NAMALWA (cell line): ENCODE data around the gene MYH3.
"Not testable (repeated sequence)": the region's sequence is repeated elsewhere in the genome, so short reads cannot be mapped to it uniquely, and the experiment has no call there.

Experiments used
- DNase-seq: peaks from one replicate; pipeline ENCODE4 v3.0.0-alpha.2; 2015; ENCODE audit warnings: low spot score

MYH3 gene

DNA sequence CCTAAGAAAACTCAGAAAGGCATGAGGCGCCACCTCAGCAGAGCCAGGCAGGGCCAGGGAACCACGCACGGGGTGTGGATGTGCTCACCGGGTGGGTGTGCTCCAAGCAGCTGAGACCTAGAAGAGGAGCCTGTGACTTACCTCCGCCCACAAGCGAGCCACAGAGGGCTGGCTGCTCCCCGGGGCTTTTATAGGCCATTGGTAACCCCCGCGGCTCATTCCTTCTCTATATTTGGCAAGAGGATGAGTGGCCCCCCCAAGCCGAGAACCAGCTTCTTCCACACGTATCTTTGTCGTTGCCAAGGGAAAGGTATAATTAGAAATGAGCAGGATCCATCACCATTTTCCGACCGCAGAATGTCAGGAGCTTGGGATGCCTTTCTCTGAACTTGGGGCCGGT lies at the start of gene MYH3:
TSS of gene MYH3 (minus strand) at position 162 of the 400 bp plus-strand sequence. CDS start 2,245 bp downstream, outside the sequence.
- DNase-seq = no peak

DNA sequence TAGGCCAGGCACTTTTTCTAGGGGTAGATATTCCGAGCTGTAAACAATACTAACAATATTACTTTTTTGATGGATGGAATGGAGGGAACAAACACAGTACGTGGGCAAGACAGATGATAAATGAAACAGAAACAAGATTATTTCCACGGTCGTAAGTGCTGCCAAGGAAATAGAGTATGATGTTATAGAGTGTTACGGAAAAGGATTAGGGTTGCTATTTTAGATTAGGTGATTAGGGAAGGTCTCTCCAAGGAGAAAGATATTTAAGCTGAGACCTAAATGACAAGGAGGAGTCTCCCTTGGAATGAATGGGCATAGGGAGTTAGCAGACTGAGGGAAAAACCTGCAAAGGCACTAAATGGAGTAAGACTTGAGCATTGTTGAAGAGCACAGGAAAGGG lies 48.6 kb upstream of the MYH3 start:
- DNase-seq = no peak

DNA sequence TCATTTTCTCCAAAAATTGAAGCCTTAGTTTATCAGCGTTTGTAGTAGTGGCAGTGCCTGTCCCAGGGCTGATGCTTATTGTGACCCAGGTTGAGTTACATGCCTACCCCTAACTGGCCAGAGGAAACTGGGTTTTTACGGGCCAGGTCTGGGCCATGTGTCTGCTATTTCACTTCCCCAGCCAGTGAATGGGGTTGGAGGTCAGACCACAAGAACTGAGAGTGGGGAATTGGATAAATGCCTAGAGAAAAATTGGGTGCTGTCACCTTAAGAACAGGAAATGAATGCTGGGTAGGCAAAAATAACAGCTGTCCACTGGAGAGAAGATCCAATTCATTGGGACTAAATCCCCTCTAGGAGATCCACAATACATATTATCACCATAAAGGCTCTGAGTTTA lies 45.5 kb upstream of the MYH3 start:
- DNase-seq = no peak

DNA sequence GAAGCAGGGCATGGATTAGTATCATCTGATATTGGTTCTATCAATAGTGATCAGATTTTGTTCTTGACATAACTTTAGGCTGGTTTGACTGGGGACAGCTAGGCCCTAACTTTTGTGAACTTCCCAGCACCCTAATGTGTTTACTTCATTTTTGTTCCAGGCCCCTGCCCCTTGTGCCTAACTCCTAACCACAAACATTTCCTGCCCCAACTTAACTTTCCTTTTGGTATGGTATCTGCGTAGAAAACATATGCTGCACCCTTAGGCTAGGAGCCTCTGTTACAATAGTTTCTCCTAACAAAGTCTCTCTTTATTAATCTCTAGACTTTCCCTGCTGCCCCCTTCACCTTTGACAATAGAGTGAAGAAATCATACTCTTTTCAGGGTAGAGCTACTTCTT lies 42.7 kb upstream of the MYH3 start:
- no peak for DNase-seq

DNA sequence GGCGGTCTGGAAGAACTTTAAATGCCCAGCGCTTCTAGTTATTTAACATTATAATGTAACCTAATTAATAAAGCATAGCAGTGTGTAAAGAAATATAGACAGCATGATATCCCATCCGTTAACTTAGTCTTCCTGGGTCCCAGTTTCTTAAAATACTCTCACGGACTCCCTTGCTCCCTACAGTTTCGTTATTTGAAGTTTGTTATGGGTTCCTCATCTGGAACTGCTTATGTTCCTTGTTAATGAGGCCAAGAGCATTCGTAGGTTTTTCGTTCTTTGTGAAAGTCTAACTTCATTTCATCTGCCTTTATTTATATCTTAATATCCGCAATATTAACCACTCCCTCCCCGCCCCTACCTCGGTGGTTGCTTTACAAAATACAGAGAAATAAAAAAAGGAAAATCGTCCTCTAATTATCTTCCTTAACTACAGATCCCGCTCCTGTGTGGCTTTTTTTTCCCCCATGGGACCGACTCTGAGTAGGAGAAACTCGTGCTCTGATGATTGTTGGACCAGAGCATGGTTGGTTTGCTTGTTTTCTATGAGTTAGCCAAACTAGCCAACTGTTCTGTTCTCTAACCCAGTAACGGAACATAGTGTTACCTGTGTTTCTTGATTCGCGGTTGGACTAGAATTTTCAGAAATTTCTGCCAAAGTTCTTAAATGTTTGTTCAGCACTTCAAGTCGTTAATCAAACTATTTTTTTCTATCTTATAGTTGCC lies 41.1 kb upstream of the MYH3 start:
- DNase-seq = peak; percentile 6

DNA sequence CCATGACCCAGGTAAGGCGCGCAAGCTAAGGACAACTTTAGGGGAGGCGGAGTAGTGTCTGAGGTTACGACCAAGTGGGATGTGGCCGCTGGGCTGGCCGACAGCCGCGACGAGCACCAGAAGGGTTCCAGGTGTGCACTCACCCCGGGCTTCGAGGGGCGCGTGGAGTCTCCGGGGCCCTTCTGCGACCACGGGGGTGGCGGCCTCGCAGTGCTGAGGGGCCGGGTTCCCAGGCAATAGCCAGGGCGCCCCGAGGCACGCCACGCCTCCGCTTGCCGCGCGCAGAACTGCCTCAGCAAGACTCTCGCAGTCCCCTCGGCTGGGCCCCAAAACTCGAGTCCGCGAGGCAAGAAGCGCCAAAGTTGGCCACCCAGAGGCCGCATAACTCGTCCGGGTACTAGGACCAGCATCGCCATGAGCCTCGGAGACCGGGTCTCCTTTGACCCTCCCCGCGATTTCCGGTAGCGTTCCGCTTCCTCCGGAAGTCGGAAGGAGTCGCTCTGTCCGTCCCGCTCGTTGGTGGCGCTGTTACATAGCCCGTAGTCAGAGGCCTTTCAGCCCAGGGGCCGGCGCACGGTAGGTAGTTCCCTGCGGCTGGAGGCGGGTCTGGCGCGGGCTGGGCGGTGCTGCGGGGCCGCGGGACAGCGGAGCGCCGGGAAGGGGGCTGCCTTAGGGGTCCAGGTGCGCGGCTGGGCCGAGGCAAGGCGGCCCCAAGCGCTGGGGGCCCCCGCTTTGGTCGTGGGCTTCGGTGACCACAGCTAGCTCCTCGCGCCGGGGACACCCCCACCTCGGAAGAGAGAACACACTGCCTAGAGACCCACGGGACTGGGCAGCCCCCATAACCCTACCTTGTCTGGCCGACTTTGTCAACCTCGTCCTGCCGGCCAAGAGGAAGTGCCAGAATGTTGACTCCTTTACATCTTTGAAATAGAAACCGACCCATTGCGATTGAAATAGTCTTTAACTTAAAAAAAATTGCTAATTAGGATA lies 40.3 kb upstream of the MYH3 start, which contains the start of the genes ADPRM and SCO1:
TSS of gene ADPRM (plus strand) at position 503 of the 990 bp plus-strand sequence. CDS start 7,333 bp downstream, outside the sequence.
TSS of gene SCO1 (minus strand) at position 442 of the 990 bp plus-strand sequence. CDS start at position 416, 26 bp downstream.
- peak; percentile 86 for DNase-seq

DNA sequence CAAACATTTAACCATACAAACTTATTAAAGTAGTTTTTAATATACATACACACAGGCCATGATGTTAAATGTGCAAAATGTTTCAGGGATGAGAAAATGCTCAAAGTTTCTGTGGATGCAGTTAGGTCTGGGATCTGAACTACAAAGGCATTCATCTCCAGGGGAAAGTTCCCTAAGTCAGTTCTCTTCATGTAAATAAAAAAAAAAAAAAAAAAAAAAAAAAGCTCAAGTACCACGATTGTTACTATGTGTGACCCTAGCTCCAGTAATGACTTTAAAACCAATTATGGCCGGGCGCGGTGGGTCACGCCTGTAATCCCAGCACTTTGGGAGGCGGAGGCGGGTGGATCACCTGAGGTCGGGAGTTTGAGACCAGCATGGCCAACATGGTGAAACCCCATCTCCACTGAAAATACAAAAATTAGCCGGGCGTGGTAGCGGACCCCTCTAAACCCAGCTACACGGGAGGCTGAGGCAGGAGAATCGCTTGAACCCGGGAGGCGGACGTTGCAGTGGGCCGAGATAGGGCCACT lies 38.8 kb upstream of the MYH3 start:
- not testable (repeated sequence) for DNase-seq

GRCh38 chr17:10687499-10687898 lies 30.4 kb upstream of the MYH3 start:
- DNase-seq = no peak

DNA sequence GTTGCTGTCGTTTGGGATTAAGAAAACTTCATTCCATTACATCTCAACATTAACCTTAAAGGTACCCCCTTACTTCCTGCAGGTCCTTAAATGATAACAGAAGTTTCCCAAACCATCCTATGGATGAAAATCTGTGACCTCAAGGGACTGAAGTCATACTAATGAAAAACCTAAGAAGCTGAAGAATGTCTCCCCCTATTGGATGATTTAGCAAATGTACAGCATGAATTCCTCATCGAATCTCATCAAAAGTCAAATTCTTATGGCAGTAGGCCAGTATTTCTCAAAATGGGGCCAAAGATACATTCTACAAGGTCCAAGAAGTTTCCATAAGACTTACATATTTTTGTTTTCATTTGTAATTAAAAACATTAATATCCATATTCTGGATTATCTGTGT lies 26.7 kb upstream of the MYH3 start:
- DNase-seq = peak; percentile 27

DNA sequence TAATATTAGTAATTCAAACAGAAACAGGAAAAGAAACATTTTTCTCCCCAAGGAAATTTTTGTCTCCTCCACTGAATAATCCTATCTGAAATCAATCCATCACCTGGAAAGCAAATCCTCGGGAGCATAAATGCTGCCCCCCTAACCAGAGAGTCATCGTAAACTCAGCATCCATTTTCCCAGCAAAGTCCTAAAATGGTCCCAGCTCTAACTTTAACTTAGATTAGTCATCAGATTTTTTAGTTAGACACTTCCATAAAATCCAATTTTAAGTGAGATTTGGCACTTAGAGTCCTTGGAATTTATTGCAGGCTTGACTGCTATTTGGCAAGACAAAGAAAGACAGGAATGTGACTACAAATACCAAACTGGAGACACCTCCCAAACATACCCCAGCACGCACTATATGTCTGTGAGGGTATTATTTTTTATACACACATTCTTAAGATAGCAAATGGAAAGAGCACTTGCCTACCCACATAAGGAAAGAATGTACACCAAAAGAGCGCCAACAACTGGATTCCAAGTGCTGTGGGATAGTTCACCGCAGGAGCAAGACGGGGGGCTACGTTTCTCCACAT lies 24.8 kb upstream of the MYH3 start:
- DNase-seq = no peak

DNA sequence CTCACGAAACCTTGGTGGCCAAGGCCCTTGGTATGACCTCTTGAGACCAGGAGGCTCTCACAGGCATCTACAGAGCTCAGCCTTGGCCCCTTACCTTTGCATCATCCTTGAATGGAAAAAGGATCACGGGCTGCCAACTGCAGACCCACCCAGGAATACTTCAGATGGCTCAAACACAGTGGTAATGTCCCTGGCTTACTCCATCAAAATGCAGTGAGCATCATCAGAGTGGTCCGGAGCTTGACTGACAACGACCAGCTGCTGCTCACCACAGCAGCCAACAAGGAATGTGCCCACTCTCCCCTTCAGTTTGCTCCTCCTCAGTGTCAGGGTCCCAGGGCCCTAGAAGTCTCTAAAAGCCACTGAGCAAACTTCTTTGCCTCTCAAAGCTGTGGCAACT lies 17.6 kb upstream of the MYH3 start:
- DNase-seq = no peak

- DNase-seq = no peak
Observed at GRCh38 chr17:10673312-10673711, 16.2 kb upstream of the MYH3 start.

GRCh38 chr17:10668775-10669174 lies 11.7 kb upstream of the MYH3 start:
- DNase-seq = no peak

- no peak for DNase-seq
Observed at GRCh38 chr17:10666906-10667305, 9.8 kb upstream of the MYH3 start.

DNA sequence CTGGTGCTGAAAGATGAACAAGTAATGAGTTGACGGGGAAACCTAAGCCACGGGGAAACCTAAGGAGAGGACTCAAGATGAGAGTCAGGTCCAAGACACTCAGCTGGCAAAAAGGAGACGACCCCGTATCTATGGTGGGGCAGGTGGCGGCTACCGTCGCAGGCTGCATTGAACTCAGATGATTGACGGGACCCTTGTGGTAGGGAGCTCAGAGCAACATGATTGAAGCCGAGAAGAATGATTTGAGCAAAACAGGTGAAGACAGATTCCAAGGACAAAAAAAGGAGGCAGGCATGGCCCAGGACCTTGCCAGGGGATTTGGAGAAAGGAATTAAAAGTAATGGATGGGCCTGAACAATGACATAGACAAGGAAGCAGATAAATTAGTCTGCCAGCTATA lies 7.5 kb upstream of the MYH3 start:
- DNase-seq = no peak

- DNase-seq = no peak
Observed at GRCh38 chr17:10663231-10663630, 6.1 kb upstream of the MYH3 start.

- DNase-seq = no peak
Observed at GRCh38 chr17:10661437-10661836, 4.3 kb upstream of the MYH3 start.

DNA sequence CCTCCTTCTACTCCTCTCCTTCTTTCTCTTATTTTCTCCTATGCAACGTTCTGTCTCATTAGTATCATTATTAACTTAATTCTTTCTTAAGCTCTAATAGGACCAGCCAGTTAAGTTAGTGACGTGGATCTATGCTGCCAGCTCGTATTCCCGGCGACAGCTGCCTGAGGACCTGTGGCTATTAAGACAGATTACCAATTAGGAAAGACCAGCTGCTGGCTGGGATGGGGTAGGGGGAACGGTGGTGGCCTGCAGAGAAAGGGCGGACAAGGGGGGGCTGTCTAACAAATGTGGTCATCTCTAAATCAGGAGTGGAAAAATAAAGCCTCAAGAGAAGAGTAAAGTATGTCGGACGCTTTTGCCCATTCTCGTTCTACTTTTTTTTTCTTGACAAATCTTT lies 770 bp upstream of the MYH3 start:
- DNase-seq = no peak

DNA sequence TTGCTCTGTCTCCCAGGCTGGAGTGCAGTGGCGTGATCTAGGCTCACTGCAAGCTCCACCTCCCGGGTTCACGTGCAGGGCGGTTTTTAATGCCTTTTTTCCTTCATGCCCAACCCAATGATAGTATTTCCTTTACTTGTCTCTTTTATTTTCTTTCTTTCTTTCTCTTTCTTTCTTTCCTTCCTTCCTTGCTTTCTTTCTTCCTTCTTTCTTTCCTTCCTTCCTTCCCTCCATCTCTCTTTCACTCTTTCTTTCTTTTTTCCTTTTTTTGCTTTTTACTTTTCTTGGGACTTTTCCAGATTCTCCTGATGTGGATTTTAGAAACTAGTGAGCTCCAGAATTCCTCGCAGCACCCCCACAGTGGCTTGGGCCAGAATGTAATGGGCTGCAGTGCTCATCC lies 3.1 kb downstream of the MYH3 start:
- DNase-seq = no peak

DNA sequence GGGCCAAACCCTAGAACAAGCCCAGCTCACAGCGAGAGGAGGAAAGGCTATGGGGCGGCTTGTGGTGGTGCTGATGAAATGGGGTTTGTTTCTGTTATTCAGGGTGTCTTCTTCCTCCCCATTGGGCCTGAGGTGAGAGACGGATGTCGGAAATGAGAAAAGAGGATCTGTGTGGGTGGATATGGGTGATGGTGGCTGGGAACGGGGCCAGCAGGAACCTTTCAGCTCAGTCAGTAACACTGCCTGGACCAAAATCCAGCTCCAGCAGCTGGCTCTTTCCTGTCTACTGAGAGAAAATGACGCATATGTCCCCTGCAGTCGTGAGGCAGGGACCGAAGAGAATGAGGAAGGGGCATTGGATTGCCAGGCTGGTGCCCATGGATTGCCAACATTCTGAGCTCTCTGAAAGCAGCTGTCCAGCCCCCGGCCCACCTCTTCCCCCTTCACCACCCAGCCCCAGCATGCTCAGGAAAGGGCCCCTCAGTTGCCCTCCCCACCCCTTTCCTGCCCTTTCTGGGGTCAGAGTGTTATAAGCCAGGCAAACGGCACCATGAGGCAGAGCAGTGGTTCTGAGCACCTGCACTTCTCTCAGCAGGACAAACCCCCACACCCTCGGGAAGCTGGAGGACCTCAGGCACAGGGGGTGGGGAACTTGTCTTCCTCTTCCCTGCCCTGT lies 4.0 kb downstream of the MYH3 start:
- no peak for DNase-seq

DNA sequence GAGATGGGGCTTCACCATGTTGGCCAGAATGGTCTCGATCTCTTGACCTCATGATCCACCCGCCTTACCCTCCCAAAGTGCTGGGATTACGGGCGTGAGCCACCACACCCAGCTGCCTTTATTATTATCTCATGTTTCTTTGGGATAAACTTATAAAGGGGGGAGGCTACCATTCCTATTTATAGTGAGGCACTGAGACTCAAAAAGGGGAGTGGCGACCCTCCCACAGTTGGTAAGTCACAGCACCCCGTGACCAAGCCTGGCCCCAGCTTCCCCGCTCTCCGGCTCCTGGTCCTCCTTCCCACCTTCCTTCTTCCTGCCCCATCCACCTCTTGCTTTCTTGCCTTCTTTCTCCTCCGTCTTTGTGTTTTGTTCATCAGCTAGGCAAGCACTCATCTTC lies 5.2 kb downstream of the MYH3 start:
- no peak for DNase-seq

DNA sequence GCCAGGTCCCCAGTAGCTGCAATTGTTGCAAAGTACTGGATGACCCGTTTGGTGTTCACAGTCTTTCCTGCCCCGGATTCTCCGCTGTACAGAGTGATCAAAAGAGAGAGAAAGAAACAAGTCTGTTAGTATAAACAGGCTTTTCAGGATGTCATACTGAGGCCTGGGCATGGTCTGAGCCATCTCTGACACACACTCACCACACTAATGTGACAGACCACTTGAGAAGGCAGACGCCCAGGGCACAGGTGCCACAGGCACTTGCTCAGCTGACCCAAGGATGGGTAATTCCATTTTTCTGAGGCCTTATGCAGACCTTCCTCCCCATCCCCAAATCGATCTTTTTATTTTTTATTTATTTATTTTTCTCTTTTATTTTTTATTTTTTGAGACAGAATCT lies 7.5 kb downstream of the MYH3 start:
- DNase-seq = no peak
